ENCODE measurements around the gene ADARB1. TPM values are rescaled to one million over a fixed set of nuclear protein-coding genes. Genes with fewer than 3 reads are reported as not detected.

The ADARB1 gene
- polyA plus RNA-seq, 1 of the 3 experiments (the other 2 are of a cell fraction) = 7.8 TPM

DNA sequence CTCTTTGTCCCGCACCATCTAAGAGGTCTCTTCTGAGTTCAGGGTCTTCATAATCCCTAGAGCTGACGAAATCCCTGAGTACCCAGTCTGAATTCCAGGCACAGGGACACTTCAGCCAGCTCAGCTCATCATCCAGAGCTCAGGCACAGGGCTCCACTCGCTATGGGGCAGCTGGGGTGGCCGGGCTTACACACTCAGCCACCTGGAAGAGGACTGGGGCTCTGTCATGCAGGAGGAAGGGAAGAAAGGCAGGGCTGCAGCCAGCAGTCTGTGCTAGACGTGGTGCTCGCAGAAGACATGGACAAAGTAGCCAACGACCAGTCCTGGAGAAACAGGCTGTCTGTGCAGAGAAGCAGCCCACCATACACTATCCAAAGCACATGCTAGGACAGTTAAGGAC is 124.8 kb downstream of the ADARB1 start:
- Histone ChIP-seq H3K36me3 (replicated peaks in 1 of 2; ENCODE audit: control insufficient read depth in 1 of 2, insufficient read depth in 2 of 2, low read length in 1 of 2) (peaks cover 3 to 11% of the 10 kb centered on the region in 2 experiments), H3F3A (replicated peaks; ENCODE audit: insufficient read depth) (no peaks in the 10 kb centered on the region), H3K4me1 (ENCODE audit: control insufficient read depth in 1 of 2, insufficient read depth in 2 of 2, low read depth in 1 of 2, low read length in 1 of 2) (peaks cover 0 to 15% of the 10 kb centered on the region in 2 experiments; a peak in 2 of 4 replicates), H3K9me3 (no peaks in the 10 kb centered on the region), H3K27me3 (ENCODE audit: insufficient read depth) (no peaks in the 10 kb centered on the region), H3K27ac (ENCODE audit: low read depth in 2 of 2, low read length in 1 of 2) (no peak overlapping the region), H3K4me3 (ENCODE audit: low read depth in 2 of 2, low read length in 1 of 2) (no peak overlapping the region), H3K9ac (no peak overlapping the region), H2AFZ (ENCODE audit: low read depth) (no peak overlapping the region), H3K4me2 (no peak overlapping the region), H3K79me2 (ENCODE audit: insufficient read depth) (no peaks in the 10 kb centered on the region), H4K20me1 (ENCODE audit: insufficient read depth) (no peaks in the 10 kb centered on the region), H3K9me2 (no peaks in the 10 kb centered on the region)
- WGBS (ENCODE audit: low lambda C conversion rate) = 87% methylated on average over 4 of the region's 7 CpGs
- CTCF ChIA-PET = no interaction called here
- TF ChIP-seq FOXM1 (IDR thresholded peaks at IDR 0.05; ENCODE audit: low read depth) (no peak), TEAD4 (IDR thresholded peaks at IDR 0.05; ENCODE audit: borderline replicate concordance, insufficient read depth) (no peak), NFIC (IDR thresholded peaks at IDR 0.05; ENCODE audit: borderline replicate concordance) (no peak), SIN3A (IDR thresholded peaks at IDR 0.05; ENCODE audit: borderline replicate concordance, low read depth, low read length) (no peak), USF2 (IDR thresholded peaks at IDR 0.05; ENCODE audit: borderline replicate concordance, low read depth, low read length) (no peak), JUND (IDR thresholded peaks at IDR 0.05) (no peak), NRF1 (IDR thresholded peaks at IDR 0.05; ENCODE audit: low read depth, low read length) (no peak), RXRA (IDR thresholded peaks at IDR 0.05; ENCODE audit: borderline replicate concordance, low read depth) (no peak), ZBTB33 (IDR thresholded peaks at IDR 0.05; ENCODE audit: borderline replicate concordance, low read depth) (no peak), MEF2A (IDR thresholded peaks at IDR 0.05; ENCODE audit: borderline replicate concordance, low read depth) (no peak), GABPA (IDR thresholded peaks at IDR 0.05; ENCODE audit: low read depth) (no peak), GATA2 (CRISPR knock-in tag; IDR thresholded peaks at IDR 0.05) (no peak), REST (IDR thresholded peaks at IDR 0.05; ENCODE audit: low read depth, low read length) (no peak), YY1 (IDR thresholded peaks at IDR 0.05; ENCODE audit: low read depth) (no peak), FOXJ3 (CRISPR knock-in tag; IDR thresholded peaks at IDR 0.05) (no peak), TAF1 (IDR thresholded peaks at IDR 0.05; ENCODE audit: borderline replicate concordance, low read depth, low read length) (no peak), RAD21 (IDR thresholded peaks at IDR 0.05; ENCODE audit: low read length) (no peak)
- POLR2A ChIA-PET = no interaction called here
- no peak for DNase-seq
